Epidermal melanocyte (primary cell): ENCODE data around the gene NFKBIZ.
"Not testable (repeated sequence)": the region's sequence is repeated elsewhere in the genome, so short reads cannot be mapped to it uniquely, and the experiment has no call there.

ENCODE experiments used
- DNase-seq: peaks from one replicate; pipeline ENCODE4 v3.0.0; 2011; ENCODE audit warnings: low spot score; ENCODE audit not compliant: insufficient read length

The NFKBIZ gene

DNA sequence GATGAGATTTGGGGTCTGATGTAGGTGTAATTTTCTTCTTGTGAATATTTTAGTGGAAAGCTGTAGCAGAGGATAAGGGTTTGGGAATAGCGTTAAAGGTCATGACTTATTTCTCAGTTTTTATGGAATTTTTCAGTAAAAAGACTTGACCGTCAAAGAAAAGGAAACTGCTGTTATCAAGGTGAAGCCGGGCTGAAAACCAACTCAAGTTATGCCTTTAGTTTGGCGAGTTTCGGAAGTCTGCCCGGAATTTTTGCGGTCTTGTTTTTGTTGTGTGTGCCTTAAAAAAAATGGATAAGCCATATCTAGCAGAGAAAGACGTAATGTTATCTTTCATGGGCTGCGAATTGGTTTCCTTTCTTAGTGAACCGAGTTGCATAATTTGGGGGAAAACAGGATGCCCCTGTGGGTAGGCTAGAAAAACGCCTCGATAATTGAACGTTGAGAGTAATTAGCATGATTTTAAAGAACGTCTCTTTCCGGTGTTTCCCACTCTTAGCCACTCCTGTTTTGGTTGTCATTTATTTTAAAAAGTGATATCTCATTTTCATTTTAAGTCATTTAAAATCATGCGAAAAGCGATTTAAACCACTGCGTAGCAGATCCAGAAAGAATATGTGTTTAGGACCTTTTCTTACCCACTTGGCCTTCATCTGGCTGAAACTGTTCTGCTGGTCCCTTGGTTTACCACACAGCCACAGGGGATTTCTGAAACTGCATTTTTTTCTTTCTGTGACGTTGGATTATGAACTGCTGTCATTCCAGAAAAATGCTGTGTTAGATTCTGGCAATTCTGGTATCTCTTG is 1.1 kb downstream of the NFKBIZ start:
- DNase-seq, result peak; percentile 45

DNA sequence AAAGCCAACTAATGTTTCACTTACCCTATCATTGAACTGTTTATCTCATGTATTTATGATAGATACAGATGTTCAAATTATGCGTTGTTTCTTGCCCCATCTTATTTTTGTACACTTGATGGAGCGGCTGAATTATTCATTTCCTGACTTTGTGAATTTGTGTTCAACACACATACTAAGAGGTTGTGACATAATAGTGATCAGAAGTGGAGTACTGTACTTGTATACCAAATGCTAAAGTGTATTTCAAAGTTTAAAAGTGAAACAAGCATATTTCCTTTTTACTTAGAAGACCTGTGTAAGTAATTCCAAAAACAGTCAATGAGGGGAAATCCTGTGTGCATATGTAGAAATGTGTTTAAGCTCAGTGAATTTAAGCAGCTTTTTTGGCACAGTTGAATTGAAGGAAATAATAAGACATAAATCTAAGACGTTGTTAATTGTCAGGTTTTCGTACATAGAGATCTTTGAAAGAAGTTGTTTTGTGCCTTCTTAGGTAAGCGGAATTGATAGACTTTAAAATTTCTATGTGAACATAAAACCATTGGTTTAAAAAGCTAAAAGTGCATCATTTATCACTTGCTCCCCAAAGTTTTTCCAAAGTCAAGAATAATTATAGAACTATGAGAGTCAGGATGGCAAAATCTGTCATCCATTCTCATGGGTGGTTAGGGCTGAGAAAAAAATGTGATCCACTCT is 1.9 kb downstream of the NFKBIZ start:
- DNase-seq, result no peak

DNA sequence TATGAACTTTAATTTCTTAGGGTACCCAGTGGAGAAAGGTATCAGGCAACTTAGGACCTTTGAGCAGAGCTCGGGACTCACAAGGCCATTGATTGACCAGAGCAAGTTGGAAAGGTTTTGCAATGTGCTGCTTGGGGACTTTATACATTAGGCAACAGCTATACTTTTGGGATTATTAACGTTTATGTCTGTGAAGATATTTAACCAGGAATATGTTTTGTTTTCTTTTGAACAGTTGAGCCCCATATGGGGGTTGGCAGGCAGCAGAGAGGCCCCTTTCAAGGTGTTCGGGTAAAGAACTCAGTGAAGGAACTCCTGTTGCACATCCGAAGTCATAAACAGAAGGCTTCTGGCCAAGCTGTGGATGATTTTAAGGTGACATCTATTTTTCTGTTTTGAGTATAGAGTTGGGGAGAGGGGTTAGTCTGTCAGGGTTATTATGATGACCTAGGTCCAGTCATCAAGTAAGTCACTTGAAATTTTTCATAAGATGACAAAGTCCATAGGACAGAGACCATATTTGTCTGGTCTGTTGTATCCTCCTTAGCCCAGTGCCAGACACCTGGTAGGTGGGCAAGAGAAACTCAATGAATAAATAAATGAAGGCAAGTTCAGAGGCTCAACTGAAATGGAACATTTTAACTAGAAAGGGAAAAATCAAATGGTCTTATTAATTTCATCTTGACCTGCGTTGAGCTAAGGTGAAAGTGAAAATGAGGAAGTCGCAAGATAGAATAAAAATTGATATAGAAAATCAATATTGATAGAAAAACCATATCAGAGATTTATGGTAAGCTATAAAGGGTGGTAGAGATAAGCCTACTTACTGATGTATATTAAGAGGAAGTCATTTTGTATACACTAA is 2.8 kb downstream of the NFKBIZ start:
- no peak for DNase-seq

DNA sequence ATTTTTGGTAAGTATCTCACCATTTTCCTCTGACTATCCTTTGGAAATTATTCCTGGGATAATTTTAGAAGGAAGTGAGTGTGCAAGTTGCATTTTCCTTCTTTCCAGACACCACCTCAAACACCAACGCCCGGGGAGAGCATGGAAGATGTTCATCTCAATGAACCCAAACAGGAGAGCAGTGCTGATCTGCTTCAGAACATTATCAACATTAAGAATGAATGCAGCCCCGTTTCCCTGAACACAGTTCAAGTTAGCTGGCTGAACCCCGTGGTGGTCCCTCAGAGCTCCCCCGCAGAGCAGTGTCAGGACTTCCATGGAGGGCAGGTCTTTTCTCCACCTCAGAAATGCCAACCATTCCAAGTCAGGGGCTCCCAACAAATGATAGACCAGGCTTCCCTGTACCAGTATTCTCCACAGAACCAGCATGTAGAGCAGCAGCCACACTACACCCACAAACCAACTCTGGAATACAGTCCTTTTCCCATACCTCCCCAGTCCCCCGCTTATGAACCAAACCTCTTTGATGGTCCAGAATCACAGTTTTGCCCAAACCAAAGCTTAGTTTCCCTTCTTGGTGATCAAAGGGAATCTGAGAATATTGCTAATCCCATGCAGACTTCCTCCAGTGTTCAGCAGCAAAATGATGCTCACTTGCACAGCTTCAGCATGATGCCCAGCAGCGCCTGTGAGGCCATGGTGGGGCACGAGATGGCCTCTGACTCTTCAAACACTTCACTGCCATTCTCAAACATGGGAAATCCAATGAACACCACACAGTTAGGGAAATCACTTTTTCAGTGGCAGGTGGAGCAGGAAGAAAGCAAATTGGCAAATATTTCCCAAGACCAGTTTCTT is 3.9 kb downstream of the NFKBIZ start:
- DNase-seq, result no peak

DNA sequence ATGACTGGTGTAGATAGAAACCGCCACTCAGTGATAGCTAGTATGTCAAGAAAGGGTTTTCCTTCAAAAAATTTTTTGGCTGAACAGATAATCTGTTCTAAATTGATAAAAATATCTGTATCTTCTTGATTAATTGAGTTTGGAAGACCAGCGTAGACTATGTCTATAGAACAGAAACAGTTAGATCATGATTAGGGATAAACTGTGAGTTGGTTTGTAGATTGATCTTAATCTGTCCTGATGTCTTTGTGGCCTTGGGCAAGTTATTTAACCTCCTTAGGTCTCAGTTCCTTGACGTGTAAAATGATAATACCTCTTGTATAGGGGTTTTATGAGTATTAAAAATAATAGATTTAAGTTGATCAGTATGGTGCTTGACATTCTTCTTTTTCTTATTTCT is 4.7 kb downstream of the NFKBIZ start:
- no peak for DNase-seq

DNA sequence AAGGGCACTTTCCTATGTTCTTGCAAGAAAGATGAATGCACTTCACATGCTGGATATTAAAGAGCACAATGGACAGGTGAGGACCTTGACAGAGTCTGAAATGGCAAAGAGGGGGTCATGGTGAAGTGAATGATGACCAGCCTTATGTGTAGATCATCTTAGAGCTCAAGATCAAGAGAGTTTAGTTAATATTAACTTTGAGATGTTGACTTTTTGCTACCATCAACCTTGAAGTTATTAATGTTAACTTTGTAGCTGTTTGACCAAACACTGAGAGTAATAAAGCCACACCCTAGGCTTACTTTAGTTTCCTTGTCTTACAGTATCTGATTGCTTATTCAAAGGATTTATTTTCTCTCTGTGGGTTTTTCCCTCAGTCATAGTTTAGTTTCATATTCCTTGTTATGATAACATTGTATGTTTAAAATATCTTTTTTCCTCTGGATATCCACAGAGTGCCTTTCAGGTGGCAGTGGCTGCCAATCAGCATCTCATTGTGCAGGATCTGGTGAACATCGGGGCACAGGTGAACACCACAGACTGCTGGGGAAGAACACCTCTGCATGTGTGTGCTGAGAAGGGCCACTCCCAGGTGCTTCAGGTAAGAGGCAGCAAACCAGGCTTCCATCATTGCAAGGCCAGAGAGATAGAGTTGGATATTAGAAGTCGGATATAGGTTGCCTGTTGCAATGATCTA is 5.4 kb downstream of the NFKBIZ start:
- no peak for DNase-seq

DNA sequence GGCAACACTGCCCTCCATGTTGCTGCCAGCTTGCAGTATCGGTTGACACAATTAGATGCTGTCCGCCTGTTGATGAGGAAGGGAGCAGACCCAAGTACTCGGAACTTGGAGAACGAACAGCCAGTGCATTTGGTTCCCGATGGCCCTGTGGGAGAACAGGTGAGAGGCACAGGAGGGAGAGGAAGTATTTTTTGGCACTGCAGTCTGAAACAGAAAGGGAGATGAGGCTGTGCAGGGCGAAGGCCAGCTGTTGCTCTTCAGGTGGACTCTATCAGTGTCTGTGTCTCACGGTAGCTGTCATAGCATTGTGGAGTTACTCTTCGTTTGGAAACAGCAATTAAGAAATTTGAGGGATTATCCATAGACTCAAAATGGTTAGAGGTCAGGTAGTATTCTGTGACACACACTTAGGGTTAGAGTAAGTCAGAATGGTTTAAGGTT is 8.0 kb downstream of the NFKBIZ start:
- no peak for DNase-seq

DNA sequence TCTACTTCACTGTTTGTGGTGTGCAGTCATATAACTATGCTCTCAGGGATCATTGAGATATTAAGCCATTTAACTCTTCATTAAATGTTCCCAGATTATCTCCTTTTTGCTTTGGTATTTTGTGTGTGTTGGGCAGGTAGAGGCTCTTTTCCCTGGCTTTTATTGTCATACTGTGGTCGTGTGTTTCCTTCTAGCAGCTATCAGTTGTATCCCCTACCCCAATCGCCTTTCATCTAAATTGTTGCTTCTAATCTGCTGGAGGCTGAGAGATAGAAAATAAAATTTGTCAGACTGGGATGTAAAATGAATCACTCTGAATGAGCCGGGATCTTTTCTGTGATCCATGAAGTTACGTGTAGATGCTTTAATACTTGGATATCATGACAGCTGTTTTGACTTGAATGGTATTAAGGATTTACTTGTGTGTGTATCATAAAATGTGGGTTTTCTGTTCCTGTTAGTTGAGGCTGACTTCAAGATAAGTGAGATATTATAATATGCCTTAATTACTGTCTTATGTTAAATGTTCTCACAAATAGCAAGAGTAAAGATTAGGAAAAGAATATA is 9.2 kb downstream of the NFKBIZ start:
- DNase-seq, result no peak

DNA sequence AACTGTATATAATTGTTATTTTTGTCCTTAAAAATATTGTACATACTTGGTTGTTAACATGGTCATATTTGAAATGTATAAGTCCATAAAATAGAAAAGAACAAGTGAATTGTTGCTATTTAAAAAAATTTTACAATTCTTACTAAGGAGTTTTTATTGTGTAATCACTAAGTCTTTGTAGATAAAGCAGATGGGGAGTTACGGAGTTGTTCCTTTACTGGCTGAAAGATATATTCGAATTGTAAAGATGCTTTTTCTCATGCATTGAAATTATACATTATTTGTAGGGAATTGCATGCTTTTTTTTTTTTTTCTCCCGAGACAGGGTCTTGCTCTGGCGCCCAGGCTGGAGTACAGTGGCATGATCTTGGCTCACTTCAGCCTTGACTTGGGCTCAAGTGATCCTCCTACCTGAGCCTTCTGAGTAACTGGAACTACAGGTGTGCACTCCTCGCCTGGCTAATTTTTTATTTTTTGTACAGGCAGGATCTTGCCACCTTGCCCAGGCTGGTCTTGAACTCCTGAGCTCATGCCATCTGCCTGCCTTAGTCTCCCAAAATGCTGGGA is 10.7 kb downstream of the NFKBIZ start:
- DNase-seq, result no peak

DNA sequence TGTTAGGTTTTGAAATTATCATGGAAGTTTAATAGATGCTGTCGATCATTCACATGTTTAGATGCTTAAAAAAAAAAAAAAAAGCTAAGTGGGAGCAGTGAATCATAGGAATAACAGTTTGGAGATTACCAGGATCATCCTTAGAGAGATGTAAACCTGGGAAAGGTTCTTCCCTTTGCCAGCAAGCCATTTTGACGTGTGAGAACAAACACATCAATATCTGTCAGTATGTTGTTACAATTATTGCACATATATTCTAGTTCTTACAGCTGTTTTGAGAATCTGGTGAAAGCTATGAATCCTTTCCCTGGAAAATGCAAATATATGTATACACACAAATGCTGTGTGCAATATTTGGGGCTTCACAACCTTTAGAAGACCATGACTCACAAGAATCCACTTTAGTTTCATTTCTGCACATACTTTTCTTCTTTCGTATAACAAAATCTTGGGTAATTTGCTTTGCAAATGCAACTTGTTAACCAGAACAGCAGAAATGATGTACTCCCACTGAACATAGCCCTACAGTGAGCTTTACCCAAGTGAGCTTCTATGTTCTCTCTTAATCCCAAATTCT is 12.0 kb downstream of the NFKBIZ start:
- DNase-seq, result no peak

DNA sequence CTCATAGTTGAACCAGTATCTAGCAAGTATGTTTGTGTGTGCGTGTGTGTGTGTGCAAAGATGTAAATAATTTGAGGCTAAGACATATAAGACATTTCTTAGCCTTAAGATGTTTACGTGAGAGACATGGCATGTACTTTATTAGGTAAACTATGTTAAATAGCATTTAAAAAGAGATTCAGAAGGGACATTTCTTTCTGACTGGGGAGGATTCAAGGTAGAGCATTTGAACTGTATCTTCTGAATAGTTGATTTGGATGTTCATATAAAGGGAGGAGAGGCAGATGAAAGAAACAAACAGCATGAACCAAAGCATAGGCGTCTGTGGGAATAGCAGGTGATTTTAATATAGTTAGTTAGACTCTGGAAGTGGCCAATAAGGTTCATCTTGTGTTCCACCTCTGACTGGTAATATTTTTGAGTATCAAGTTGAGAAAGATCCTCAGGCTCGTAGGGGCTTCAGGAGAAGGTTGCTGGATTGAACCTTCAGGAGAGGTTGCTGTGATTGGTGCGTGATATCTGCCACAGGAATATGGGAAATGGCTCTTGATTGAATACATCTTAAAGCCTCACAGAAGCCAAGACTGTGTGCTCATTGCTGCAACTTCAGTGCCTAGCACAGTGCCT is 12.6 kb downstream of the NFKBIZ start:
- no peak for DNase-seq

DNA sequence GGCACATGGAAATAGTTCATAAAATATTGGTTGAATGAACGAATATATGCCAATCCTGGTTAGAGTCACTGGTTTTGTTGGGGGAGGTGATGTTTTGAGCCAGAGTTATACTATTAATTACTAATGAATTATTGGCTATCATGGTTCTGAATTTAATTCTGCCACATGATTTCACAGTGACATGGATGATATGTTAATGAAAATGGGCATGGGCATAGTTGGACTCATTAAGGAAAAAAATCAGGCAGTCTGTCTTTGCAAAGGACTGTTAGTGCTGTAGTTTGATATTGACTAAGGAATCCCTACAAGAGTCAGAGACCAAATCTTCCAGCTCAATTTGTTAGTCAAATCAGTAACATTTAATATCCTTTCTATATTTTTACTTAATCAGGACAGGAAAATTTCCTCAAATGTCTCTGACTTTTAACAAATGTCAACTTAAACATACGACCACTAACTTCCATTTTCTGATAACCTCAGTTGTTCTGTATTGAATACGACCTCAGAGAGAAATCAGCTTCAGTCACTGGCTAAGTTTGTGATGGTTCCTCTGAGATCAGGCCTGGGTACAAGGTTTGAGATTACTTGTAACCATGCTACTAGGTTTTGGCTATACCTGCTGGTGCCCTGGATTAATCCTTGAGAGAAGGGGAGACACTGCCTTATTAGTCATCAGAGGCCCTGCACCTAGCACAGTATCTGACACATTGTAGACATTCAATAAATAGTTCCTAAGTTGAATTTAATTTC is 13.3 kb downstream of the NFKBIZ start:
- no peak for DNase-seq

DNA sequence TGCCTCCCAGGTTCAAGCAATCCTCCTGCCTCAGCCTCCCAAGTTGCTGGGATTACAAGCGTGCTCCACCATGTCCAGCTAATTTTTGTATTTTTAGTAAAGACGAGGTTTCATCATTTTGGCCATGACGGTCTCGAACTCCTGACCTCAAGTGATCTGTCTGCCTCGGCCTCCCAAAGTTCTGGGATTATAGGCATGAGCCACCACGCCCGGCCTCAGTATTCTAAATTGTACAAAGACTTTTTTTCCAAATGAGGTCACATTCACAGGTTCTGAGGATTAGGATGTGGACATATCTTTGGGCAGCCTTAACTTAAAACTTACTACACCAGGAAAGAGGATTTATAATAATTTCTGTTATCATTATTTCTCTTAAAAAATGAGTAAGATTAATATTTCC is 15.6 kb downstream of the NFKBIZ start:
- not testable (repeated sequence) for DNase-seq

DNA sequence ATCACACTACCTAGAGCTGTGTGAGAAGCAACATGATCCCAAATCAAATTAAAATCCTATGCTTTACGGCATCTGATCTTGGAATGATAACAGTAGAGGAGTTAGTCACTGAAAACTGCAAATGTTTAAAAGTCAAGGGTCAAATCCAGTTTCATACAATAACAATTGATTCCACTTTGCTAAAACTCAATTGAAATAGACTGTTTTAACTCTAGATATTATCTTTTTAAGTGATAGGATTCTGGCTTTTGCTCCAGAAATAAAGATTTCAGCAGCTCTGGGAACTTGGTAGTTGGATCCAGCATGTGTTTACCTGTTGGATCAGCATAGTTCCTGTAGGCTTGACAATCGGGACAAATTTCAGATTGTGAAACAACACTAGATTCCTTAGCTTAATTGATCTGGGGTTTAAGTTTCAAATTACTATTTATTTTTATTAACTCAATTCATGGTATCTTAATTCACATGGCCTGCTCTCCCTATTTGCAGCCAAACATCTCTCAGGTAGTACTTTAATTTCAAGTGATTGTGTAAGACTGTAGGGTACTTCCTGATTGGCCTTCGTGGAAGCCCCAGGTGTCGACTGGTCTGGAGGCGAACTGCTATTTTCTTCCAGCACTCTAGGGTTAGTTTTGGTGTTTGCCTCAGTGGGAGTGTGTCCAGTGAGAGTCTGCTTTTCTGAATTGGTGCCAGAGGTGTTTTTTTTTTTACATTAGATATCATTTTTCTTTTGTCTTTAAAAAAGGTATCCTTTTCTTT is 16.6 kb downstream of the NFKBIZ start:
- no peak for DNase-seq

DNA sequence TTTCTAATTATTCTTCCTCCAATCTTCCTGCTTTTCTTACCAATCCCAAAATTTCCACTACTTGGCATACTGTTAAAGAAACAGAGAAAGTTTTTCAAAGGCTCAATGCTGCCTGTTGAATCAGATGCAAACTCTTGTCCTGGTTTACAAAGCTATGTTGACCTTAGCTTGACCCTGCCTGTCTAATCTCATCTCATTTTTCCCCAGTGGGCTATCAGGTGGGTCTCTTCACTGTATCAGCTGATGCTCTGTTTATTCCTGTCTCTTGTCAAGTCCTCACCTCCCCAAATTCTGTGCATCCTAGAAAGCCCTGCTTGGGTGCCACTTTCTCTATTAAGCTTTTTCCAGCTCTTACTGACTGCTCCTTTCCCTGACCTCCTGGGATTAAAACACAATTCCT is 18.2 kb downstream of the NFKBIZ start:
- DNase-seq, result no peak

DNA sequence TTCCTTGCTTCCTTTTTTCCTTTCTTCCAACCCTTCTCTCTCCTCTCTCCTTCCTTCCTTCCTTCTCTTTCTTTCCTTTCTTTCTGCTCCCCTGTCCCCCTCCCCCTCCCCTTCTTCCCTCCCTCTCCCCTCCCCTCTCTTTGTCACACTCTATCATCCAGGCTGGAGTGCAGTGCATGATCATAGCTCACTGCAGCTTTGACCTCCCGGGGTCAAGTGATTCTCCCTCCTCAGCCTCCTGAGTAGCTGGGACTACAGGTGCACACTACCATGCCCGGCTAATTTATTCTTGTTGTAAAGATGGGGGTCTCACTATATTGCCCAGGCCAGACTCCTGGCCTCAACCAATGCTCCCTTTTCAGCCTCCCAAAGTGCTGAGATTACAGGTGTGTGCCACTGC is 18.7 kb downstream of the NFKBIZ start:
- DNase-seq, result no peak
